Fibroblast of skin of left quadriceps (primary cell): ENCODE measurements around the gene C1orf159.
"Not testable (repeated sequence)": the region's sequence is repeated elsewhere in the genome, so short reads cannot be mapped to it uniquely, and the experiment has no call there.

Experiments
- DNase-seq, 2 experiments: peaks; one replicate each; pipeline ENCODE4 v3.0.0-alpha.2; 2013; ENCODE audit warnings: low read depth in 2 of 2

Gene C1orf159

DNA sequence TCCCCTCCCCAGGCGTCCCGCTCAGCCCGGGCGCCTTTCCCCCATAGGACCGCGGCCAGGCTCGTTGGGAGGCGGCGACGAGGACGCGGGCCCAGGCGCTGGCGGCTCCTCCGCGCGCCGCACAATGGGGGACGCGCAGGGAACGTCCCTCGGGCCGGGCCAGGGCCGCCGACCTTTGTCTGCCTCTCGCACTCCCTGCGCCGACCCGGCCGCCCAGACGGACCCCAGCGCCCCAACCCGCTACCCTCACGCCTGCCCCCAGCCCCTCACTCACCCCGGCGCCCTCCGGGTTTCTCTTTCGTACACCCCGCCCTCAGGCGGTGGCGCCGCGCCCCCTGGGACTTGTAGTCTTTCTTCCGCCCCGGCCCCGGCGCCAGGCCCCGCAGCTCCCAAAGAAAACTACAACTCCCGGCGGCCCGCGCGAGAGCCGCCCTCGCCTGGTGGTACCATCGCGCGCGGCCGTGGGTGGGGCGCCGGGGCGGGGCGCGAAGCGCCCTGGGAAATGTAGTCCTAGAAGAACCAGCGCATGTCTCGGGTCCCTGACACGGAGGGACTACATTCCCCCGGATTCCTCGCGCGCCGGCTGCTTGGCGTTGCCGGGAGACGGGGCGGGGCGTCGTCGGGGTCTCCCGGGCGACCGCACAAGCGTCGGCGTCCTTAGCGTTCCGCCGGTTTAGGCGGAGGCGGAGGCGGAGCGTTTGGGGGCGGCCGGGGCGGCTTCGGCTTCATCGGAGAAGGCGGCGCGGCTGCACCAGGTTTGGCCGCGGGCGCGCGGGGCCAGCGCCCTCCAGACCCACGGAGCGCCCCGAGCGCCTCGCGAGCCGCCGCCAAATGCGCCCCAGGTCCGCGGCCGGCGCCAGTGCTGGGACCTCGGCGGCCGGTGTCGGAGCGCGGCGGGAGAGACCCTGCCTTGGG lies at the start of gene C1orf159:
Gene C1orf159, minus strand, starts transcription at position 304 of the 915 bp plus-strand sequence. CDS start 24,546 bp downstream, outside the sequence.
- peak; percentile 96 to 97 for DNase-seq

DNA sequence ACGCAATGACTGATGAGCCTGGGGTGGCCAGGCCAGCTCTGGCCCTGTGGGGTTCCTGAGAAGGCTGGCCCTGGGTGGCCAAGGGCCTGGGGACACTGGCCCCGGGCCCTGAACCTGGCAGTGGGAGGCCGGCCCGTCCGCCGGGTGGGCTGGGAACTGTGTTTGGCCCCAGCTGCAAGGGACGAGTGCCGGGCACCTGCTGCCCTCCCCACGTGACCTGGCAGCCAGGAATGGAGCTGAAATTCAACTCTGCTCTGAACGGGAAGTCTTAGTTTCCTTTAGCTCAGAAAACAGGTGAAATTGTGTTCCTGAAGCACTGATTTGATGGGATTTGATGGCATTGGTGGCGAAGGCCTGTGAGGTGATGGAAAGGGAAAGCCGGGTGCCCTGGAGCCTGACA lies 49.6 kb upstream of the C1orf159 start:
- DNase-seq = no peak

- DNase-seq = no peak
Observed at GRCh38 chr1:1164701-1165451, 49.0 kb upstream of the C1orf159 start.

GRCh38 chr1:1164361-1164700 lies 48.4 kb upstream of the C1orf159 start:
- no peak for DNase-seq

DNA sequence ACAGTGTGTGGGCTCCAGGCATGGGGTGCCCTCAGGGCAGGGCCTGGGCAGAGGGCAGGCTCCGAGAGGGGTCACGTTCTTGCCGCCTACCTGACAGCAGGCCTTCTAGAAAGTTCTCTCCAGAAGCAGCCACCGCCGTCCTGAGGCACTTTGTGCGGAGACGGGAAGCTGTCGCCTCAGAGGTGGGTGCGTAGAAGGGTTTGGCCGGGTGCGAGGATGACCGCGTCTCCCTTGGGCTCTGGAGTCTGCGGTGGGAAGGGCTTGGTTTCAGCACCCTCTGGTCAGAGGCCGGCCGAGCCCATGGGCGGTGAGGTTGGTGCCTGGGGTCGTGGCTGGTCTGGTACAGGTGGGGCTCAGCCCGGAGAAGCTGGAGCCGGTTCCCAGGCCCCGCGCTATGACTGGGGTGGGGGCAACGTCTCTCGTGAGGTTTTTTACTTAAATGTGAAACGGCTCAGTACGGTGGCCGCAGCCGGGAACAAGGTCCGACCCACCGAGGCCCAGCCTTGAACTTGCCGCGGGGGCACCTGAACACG lies 47.7 kb upstream of the C1orf159 start:
- DNase-seq = no peak

DNA sequence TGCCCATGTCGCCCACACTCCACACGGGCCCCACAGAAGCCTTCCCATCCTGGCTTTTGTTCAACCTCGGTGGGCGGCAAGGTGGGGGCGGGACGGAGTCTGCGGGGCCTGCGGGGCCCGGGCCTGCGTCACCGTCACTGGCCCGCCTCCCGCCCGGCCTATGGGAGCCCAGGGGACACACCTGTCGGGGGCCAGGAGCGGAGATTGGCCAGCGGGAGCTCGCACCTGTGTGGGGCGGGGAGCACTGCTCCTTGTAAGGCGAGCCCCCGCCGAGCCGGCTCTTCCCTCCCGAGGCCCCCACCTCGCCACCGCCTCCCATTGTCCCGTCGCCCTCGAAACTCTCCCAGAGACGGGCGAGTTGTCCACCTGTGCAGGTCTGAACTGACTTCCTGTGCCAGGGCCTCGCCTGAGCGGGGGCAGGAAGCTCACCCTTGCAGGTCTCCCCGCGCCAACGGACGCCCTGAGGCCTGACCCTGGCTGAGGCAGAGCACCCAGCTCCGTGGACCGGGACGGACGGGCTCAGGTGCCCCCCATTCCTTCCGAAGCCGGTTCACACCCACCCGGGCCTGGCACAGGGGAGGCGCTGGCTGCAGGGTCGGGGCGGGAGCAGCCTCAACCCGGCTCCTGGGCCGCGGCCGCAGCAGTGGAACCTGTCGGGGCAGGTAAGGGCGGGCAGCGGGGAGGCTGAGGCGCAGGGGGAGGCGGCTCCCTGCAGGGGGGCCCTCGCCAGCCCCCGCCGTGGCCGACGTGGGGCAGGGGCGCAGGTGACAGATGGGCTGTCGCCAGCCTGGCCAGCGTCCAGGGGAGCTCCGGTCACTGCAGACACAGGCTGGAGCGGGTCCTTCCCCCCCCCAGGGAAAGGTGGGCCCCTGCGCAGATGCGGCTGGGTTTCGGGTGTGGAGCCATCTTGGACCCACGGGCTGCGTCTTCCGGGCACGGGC lies 47.0 kb upstream of the C1orf159 start:
- DNase-seq = no peak

DNA sequence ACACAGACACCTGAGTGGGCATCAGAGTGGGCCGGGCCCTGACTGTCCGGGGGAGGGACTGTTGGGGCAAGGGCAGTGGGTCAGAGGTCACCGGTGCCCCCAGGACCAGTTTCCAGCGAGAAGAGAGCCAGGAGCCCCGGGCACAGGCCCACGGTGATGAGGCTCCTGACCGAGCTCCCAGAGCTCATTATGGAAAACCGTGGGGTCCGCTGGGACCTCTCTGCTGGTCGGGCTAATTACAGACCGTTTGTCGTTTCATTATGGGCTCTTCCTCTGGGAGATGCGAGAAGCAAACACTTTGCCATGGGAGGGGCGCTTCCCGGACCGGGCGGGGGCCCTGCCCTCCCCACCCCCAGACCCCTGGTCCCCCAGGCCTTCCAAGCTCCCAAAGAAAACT lies 45.8 kb upstream of the C1orf159 start:
- no peak for DNase-seq

- DNase-seq = no peak
Observed at GRCh38 chr1:1161078-1161682, 45.3 kb upstream of the C1orf159 start.

GRCh38 chr1:1160281-1160930 lies 44.5 kb upstream of the C1orf159 start:
- DNase-seq = no peak

GRCh38 chr1:1157914-1158710 lies 42.2 kb upstream of the C1orf159 start:
- no peak for DNase-seq

GRCh38 chr1:1157426-1157913 lies 41.6 kb upstream of the C1orf159 start:
- peak; percentile 71 to 78 for DNase-seq

GRCh38 chr1:1157033-1157365 lies 41.1 kb upstream of the C1orf159 start:
- no peak for DNase-seq

DNA sequence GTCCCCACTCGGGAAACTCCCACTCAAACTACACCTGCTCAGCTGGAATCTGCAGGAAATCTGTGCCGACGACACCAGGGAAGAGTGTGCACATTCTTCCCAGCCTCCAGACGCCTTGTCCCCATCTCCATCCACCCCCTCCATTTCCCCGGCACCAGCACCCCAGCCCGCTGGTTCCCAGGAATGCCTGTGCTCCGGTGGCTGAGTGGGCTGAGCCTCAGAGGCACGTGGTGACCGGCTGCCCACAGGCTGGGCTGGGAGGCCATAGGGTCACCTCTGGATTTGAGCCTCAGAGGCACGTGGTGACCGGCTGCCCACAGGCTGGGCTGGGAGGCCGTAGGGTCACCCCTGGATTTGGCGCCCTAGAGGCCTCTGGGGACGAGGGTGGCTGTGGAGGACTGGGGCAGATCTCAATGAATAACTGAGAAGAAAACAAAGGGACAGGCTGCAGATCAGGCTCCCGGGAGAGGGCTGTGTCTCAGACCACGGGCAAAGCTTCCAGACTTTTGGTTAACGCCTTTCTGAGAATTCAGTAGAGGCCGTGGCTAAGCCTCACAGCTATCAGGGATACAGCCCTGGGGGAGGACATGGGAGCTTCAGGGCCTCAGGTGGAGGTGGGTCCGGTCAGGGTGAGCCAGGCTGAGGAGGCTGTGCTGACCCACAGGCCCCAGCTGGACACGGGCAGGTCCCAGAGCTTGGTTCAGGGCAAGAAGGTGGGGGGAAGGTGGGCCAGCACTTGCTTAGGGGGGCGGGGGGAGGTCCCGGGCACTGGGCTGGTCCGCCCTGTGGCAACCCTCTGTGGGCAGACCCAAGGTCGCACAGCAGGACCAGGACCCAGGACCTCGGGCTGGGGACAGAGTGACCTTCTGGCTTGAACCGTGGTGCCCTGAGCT lies 40.5 kb upstream of the C1orf159 start:
- DNase-seq = no peak

GRCh38 chr1:1155258-1155657 lies 39.4 kb upstream of the C1orf159 start:
- no peak for DNase-seq

DNA sequence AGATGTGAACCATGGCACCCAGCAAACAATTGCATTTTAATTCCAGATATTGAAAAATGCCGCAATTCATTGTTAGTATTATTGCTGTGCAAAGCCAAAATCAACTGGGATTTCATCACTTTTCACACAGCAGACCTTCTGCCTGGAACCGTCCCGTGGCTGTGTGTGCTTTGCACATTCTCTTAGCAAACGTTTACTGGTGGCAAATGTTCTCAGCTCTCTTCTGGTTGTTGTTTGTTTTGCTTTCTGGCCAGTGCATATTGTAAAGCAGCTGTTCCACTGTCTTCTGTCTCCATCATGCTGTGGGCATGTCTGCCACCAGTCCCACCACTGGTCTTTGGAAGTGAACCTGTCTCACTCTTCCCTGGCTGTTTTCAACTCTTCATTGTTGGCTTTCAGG lies 38.0 kb upstream of the C1orf159 start:
- DNase-seq = no peak

GRCh38 chr1:1153215-1153614 lies 37.3 kb upstream of the C1orf159 start:
- DNase-seq = not testable (repeated sequence)

- DNase-seq = not testable (repeated sequence)
Observed at GRCh38 chr1:1152431-1152830, 36.5 kb upstream of the C1orf159 start.

DNA sequence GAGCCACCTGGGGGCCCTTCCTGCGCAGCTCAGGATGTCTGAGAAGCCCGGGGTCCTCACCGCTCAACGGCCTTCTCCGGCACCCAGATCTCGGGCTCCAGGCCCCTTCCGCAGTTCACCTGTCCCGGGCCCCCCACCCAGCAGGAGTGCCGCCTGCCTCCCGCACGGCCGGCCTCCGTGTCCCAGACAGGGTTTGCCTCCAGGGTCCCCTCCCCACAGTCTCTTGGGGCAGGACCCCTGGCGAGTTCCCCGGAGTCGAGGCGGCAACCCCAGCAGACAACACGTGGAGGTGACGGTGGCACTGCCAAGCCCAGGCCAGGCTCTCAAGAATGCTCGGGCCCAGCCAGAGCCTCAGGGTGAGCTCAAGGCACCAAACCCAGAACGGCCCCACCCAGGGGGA lies 35.4 kb upstream of the C1orf159 start:
- DNase-seq = no peak

DNA sequence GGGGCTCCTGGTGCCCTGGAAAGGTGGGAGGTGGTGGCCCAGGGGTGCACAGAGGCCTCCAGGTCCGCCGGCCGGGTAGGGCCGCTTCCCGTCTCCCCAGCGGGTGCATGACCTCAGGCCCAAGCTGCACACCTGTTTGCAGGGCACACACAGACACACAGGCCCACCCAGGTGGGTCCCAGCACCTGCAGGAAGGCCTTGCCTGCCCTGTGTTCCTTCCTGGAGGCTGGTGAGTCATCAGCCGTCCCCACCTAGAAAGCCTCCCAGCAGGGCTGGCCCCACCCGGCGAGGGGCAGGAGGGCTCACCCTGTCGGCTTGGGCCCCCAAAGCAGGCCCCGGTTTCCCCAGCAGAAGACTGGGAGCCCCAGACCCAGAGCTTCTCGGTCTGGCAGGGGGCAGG lies 34.2 kb upstream of the C1orf159 start:
- no peak for DNase-seq
